Measurements from ENCODE around the gene SYNJ1.
"Not testable (repeated sequence)": the region's sequence is repeated elsewhere in the genome, so short reads cannot be mapped to it uniquely, and the experiment has no call there.

SYNJ1 gene

DNA sequence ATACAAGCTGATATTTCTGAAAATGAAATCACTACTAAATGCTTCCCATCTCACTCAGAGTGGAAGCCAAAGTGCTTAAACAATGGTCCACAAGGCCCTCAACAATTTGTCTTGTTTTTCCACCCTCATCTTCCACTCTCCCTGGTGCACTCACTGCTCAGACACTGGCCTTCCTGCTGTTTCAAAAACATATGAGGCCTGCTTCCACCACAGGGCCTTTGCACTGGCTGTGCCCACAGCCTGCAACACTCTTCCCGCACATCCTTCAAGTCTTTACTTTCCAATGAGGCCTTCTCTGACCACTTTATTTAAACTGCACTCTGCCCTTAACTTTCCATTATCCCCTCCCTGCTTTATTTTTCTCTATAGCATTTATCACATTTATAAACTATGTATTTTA is 53.8 kb downstream of the SYNJ1 start:
- peaks cover 28% of the 10 kb centered on the region for H3K36me3 ChIP-seq (ENCODE audit: control insufficient read depth, insufficient read depth, low read length)
- H3K4me1 ChIP-seq (ENCODE audit: control insufficient read depth, insufficient read depth, low read length, poor library complexity, severe bottlenecking): no peaks in the 10 kb centered on the region
- no peak overlapping the region for H3K4me3 ChIP-seq (ENCODE audit: insufficient read depth, low read depth, low read length, poor library complexity, severe bottlenecking)
- DNase-seq: no peak
- no peaks in the 10 kb centered on the region for H3K27me3 ChIP-seq (replicated peaks; ENCODE audit: control insufficient read depth, insufficient read depth, low read length, poor library complexity, severe bottlenecking)
- no peaks in the 10 kb centered on the region for H3K9me3 ChIP-seq (ENCODE audit: control insufficient read depth, low read length)
- H3K27ac ChIP-seq (ENCODE audit: insufficient read depth, low read length, poor library complexity, severe bottlenecking): no peak overlapping the region

DNA sequence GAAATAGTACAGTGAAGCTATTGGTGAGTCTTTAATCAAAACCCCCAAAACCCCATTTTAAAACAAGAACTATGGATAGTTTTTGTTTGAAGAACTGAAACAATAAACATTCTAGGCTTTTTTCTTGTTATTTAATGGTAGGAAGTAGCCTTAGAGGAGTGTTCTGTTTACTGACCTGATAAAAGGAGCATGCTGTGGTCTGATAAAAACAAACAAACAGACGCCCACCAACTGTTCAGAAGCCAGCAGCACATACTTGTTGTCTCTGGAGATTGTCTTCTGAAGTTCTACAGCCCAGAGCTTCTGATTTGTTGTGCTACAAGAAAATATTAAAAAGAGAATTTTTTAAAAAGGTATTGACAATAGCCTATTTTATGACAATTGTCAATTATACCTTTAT is 61.6 kb downstream of the SYNJ1 start:
- no peaks in the 10 kb centered on the region for H3K4me1 ChIP-seq (ENCODE audit: control insufficient read depth, insufficient read depth, low read length, poor library complexity, severe bottlenecking)
- DNase-seq: no peak
- no peak overlapping the region for H3K27ac ChIP-seq (ENCODE audit: insufficient read depth, low read length, poor library complexity, severe bottlenecking)
- no peaks in the 10 kb centered on the region for H3K27me3 ChIP-seq (replicated peaks; ENCODE audit: control insufficient read depth, insufficient read depth, low read length, poor library complexity, severe bottlenecking)
- no peak overlapping the region for H3K4me3 ChIP-seq (ENCODE audit: insufficient read depth, low read depth, low read length, poor library complexity, severe bottlenecking)
- peaks cover 49% of the 10 kb centered on the region for H3K36me3 ChIP-seq (ENCODE audit: control insufficient read depth, insufficient read depth, low read length)
- H3K9me3 ChIP-seq (ENCODE audit: control insufficient read depth, low read length): peaks cover 5% of the 10 kb centered on the region

- not testable (repeated sequence) for DNase-seq; H3K4me1 ChIP-seq (ENCODE audit: control insufficient read depth, insufficient read depth, low read length, poor library complexity, severe bottlenecking); H3K4me3 ChIP-seq (ENCODE audit: insufficient read depth, low read depth, low read length, poor library complexity, severe bottlenecking); H3K27me3 ChIP-seq (replicated peaks; ENCODE audit: control insufficient read depth, insufficient read depth, low read length, poor library complexity, severe bottlenecking); H3K9me3 ChIP-seq (ENCODE audit: control insufficient read depth, low read length); H3K27ac ChIP-seq (ENCODE audit: insufficient read depth, low read length, poor library complexity, severe bottlenecking)
- peaks cover 41% of the 10 kb centered on the region for H3K36me3 ChIP-seq (ENCODE audit: control insufficient read depth, insufficient read depth, low read length)
These were observed 63.7 kb downstream of the SYNJ1 start for GRCh38 chr21:32664095-32664494.

GRCh38 chr21:32661981-32662380 is 65.8 kb downstream of the SYNJ1 start:
- DNase-seq; H3K4me3 ChIP-seq (ENCODE audit: insufficient read depth, low read depth, low read length, poor library complexity, severe bottlenecking); H3K27me3 ChIP-seq (replicated peaks; ENCODE audit: control insufficient read depth, insufficient read depth, low read length, poor library complexity, severe bottlenecking); H3K9me3 ChIP-seq (ENCODE audit: control insufficient read depth, low read length); H3K27ac ChIP-seq (ENCODE audit: insufficient read depth, low read length, poor library complexity, severe bottlenecking); H3K4me1 ChIP-seq (ENCODE audit: control insufficient read depth, insufficient read depth, low read length, poor library complexity, severe bottlenecking): not testable (repeated sequence)
- peaks cover 55% of the 10 kb centered on the region for H3K36me3 ChIP-seq (ENCODE audit: control insufficient read depth, insufficient read depth, low read length)

DNA sequence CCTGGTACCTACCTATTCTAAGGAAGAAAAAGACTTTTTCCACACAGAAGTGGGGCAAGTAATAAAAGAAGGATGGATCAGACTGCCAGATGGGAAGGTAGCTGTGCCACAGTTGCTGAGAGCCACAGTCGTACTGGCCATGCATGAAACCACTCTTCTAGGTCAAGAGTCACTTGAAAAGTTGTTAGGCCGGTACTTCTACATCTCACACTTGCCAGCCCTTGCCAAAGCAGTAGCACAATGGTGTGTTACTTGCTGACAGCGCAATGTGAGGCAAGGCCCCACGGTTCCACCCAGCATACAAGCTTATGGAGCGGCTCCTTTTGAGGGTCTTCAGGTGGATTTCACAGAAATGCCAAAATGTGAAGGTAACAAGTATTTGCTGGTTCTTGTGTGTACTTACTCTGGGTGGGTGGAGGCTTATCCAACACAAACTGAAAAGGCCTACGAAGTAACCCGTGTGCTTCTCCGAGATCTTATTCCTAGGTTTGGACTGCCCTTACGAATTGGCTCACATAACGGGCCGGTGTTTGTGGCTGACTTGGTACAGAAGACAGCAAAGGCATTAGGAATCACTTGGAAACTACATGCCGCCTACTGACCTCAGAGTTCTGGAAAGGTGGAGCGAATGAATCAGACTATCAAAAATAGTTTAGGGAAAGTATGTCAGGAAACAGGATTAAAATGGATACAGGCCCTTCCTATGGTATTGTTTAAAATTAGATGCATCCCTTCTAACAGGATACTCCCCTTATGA is 66.6 kb downstream of the SYNJ1 start:
- H3K9me3 ChIP-seq (ENCODE audit: control insufficient read depth, low read length): not testable (repeated sequence)
- peaks cover 57% of the 10 kb centered on the region for H3K36me3 ChIP-seq (ENCODE audit: control insufficient read depth, insufficient read depth, low read length)

GRCh38 chr21:32658524-32658923 is 69.3 kb downstream of the SYNJ1 start:
- Histone ChIP-seq H3K27me3 (replicated peaks; ENCODE audit: control insufficient read depth, insufficient read depth, low read length, poor library complexity, severe bottlenecking) (no peaks in the 10 kb centered on the region), H3K4me3 (ENCODE audit: insufficient read depth, low read depth, low read length, poor library complexity, severe bottlenecking) (no peak overlapping the region), H3K27ac (ENCODE audit: insufficient read depth, low read length, poor library complexity, severe bottlenecking) (no peak overlapping the region), H3K36me3 (ENCODE audit: control insufficient read depth, insufficient read depth, low read length) (peaks cover 45% of the 10 kb centered on the region), H3K9me3 (ENCODE audit: control insufficient read depth, low read length) (no peaks in the 10 kb centered on the region), H3K4me1 (ENCODE audit: control insufficient read depth, insufficient read depth, low read length, poor library complexity, severe bottlenecking) (no peaks in the 10 kb centered on the region)
- DNase-seq: no peak

More for the DNA sequence above, 66.6 kb downstream of the SYNJ1 start:
- not testable (repeated sequence) for H3K4me1 ChIP-seq (ENCODE audit: control insufficient read depth, insufficient read depth, low read length, poor library complexity, severe bottlenecking); H3K27ac ChIP-seq (ENCODE audit: insufficient read depth, low read length, poor library complexity, severe bottlenecking); DNase-seq; H3K27me3 ChIP-seq (replicated peaks; ENCODE audit: control insufficient read depth, insufficient read depth, low read length, poor library complexity, severe bottlenecking); H3K4me3 ChIP-seq (ENCODE audit: insufficient read depth, low read depth, low read length, poor library complexity, severe bottlenecking)

DNA sequence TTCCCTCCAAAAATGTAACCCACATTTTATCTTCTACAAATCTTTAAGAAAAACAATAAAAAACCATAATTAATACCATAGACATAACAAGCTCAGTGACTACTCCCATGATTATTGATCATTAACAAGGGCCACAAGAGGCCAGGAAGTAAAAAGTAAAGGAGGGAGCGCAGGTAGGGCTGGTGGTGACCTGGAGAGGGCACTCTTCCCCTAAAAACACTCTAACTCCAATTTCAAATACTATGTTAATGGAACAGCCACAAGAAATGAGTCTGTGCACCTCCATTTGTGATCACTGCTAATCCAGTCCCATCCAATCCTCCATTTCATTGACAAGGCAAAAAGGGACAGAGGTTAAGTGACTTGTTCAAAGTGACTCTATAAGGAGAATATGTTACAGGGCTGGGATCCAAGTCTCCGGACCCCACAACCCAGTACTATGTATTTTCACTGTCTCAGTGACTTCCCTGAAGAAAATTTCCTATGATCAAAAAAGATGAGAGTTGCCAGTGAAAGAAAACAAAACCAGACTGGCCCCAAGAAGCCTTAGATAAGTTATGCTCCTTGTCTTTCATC is 74.4 kb downstream of the SYNJ1 start:
- Histone ChIP-seq H3K36me3 (ENCODE audit: control insufficient read depth, insufficient read depth, low read length) (peaks cover 40% of the 10 kb centered on the region), H3K27me3 (replicated peaks; ENCODE audit: control insufficient read depth, insufficient read depth, low read length, poor library complexity, severe bottlenecking) (no peaks in the 10 kb centered on the region)
- DNase-seq: no peak

DNA sequence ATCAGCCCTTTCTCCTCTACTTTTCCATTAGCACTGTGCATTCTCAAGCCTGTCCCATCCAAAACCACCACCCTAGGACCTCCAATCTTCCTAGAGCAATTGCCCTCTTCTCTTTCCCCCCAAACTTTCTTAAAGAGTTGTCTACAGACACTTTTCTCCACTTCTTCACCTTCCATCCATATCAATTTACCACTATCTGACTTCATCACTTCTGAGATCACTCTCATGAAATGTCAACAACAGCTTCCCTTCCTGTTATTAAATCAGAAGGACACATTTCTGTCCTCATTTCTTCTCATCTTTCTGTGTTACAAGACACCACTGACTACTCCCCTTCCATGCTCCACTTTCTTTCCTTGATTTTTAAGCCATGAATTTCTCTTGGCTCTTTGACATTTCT is 79.6 kb downstream of the SYNJ1 start:
- Histone ChIP-seq H3K27me3 (replicated peaks; ENCODE audit: control insufficient read depth, insufficient read depth, low read length, poor library complexity, severe bottlenecking) (no peaks in the 10 kb centered on the region), H3K4me1 (ENCODE audit: control insufficient read depth, insufficient read depth, low read length, poor library complexity, severe bottlenecking) (no peaks in the 10 kb centered on the region), H3K9me3 (ENCODE audit: control insufficient read depth, low read length) (no peaks in the 10 kb centered on the region), H3K36me3 (ENCODE audit: control insufficient read depth, insufficient read depth, low read length) (peaks cover 25% of the 10 kb centered on the region), H3K4me3 (ENCODE audit: insufficient read depth, low read depth, low read length, poor library complexity, severe bottlenecking) (no peak overlapping the region), H3K27ac (ENCODE audit: insufficient read depth, low read length, poor library complexity, severe bottlenecking) (no peak overlapping the region)
- DNase-seq: no peak

More for the DNA sequence above, 74.4 kb downstream of the SYNJ1 start:
- H3K9me3 ChIP-seq (ENCODE audit: control insufficient read depth, low read length): no peaks in the 10 kb centered on the region
- no peak overlapping the region for H3K4me3 ChIP-seq (ENCODE audit: insufficient read depth, low read depth, low read length, poor library complexity, severe bottlenecking)
- no peak overlapping the region for H3K27ac ChIP-seq (ENCODE audit: insufficient read depth, low read length, poor library complexity, severe bottlenecking)
- H3K4me1 ChIP-seq (ENCODE audit: control insufficient read depth, insufficient read depth, low read length, poor library complexity, severe bottlenecking): no peaks in the 10 kb centered on the region

DNA sequence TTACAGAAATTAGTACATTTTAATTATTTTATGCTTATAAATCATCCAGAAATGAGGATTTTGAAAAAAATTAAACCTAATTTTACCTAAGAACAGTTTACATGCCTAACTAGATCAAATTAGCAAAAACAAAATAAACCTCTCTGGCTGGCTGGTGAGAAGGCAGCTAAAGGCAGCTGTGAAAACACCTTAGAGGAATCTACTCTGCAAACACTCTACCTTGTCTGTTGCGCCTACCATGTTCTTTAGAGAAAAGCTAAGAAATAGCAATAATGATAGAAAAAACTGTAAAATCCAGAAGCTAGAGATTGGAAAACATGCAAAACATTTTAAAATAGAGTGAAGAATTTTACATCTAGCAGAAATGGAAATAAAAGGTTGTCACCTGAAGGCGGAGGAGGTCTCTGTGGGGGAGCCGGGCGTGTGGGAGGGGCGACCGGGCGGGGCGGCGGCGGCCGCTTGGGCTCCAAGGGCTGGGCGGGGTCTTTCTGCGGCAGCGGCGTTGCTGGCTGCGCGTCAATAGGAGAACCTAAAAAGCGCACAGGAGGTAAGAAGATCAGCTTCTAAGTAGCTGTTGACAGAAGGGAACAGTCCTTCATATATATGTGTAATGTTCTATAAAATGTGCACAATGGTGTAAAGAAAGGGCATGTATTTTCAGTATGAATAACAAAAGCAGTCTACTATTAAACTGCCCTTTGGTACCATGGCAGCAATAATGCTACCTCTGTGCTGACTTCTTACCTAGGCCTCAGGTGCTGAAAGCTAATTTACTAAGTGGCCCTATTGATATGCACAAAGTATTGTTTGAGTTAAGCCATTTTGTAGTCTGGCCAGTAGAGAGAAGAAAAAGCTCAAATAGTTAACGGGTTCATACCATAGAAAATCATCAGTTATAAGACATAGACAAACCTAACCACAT is 82.3 kb downstream of the SYNJ1 start:
- no peak overlapping the region for H3K4me3 ChIP-seq (ENCODE audit: insufficient read depth, low read depth, low read length, poor library complexity, severe bottlenecking)
- no peak for DNase-seq
- H3K36me3 ChIP-seq (ENCODE audit: control insufficient read depth, insufficient read depth, low read length): peaks cover 38% of the 10 kb centered on the region

More for the DNA sequence above, 82.3 kb downstream of the SYNJ1 start:
- no peaks in the 10 kb centered on the region for H3K4me1 ChIP-seq (ENCODE audit: control insufficient read depth, insufficient read depth, low read length, poor library complexity, severe bottlenecking)
- no peaks in the 10 kb centered on the region for H3K9me3 ChIP-seq (ENCODE audit: control insufficient read depth, low read length)
- H3K27me3 ChIP-seq (replicated peaks; ENCODE audit: control insufficient read depth, insufficient read depth, low read length, poor library complexity, severe bottlenecking): no peaks in the 10 kb centered on the region
- no peak overlapping the region for H3K27ac ChIP-seq (ENCODE audit: insufficient read depth, low read length, poor library complexity, severe bottlenecking)
